CD4-positive, alpha-beta T cell treated with Interleukin-17A for 1 hour (primary cell): ENCODE results near the gene MYO1H.
"Not testable (repeated sequence)": the region's sequence is repeated elsewhere in the genome, so short reads cannot be mapped to it uniquely, and the experiment has no call there.

Experiments used
- DNase-seq: peaks from one replicate; pipeline ENCODE4 v3.0.0-alpha.2; 2020

Gene MYO1H

GRCh38 chr12:109347589-109347988 lies at the start of gene MYO1H:
Gene MYO1H (plus strand): TSS chr12:109347900. CDS start chr12:109347961, 61 bp downstream.
- no peak for DNase-seq

GRCh38 chr12:109299849-109300248 lies 47.9 kb upstream of the MYO1H start:
- DNase-seq: no peak

DNA sequence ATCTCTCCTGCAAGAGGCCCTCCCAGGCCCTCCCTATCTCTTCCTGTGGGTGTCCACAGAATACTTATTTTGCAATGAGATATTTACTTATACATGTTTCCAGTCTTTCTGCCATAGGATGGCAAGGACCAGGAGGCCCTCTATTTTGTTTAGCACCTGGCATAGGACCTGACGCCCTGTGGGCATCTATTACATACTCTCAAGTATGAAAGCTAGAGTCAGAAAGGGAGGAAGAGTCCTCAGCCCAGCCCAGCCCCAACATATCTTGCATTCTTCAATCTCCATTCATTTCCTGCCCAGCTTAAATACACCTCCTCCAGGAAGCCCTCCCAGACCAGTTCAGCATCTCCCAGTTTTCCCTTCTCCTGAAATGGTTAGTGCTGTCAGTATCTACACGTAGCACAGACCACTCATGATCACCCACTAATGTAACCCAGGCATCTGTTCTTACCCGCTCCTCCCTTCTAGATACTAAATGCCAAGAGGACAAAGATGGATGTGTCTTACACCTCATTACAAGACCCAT lies 46.0 kb upstream of the MYO1H start:
- no peak for DNase-seq

- DNase-seq: no peak
Observed at GRCh38 chr12:109302358-109302757, 45.3 kb upstream of the MYO1H start.

DNA sequence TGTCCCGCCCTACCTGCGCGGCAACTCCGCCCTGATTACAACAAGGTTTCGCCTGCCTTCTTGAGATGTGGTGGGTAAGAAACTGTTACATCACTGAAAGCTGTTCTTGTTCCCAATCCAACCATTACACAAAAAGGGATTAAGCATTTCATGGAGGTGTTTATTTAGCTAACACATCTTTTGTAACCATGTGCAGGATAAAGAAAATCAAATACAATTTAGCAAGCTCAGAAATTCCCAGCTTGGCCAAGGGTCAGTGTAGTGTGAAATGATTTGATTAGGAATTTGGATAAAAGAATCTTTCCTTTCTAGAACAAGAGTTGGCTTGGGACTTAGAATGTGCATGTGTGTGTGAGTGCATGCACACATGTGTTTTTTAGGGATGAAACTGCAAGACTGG lies 44.9 kb upstream of the MYO1H start:
- DNase-seq: no peak

GRCh38 chr12:109304485-109304884 lies 43.2 kb upstream of the MYO1H start:
- DNase-seq: no peak

DNA sequence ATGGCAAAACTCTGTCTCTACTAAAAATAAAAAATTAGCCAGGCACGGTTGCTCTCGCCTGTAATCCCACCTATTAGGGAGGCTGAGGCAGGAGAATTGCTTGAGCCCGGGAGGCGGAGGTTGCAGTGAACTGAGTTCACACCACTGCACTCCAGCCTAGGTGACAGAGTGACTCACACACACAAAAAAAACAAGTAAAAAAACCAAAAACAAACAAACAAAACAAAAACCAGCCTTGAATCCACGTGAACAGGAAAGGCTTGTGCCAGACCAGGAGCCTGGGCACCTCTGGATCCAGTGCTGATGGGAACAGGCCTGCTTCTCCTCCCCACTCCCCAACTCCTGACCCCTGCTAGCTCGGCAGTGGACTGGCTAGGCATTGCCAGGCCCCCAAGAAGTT lies 42.2 kb upstream of the MYO1H start:
- DNase-seq: no peak

- no peak for DNase-seq
Observed at GRCh38 chr12:109307051-109307450, 40.6 kb upstream of the MYO1H start.

- no peak for DNase-seq
Observed at GRCh38 chr12:109308534-109309380, 38.9 kb upstream of the MYO1H start, which contains the start of gene FOXN4. Gene FOXN4 (minus strand): TSS chr12:109309284. CDS start chr12:109308321, 963 bp downstream.

GRCh38 chr12:109309381-109310246 lies 38.1 kb upstream of the MYO1H start:
- no peak for DNase-seq

- no peak for DNase-seq
Observed at GRCh38 chr12:109310247-109311125, 37.2 kb upstream of the MYO1H start.

- DNase-seq: not testable (repeated sequence)
Observed at GRCh38 chr12:109321294-109321693, 26.4 kb upstream of the MYO1H start.

GRCh38 chr12:109329003-109329402 lies 18.7 kb upstream of the MYO1H start:
- no peak for DNase-seq

DNA sequence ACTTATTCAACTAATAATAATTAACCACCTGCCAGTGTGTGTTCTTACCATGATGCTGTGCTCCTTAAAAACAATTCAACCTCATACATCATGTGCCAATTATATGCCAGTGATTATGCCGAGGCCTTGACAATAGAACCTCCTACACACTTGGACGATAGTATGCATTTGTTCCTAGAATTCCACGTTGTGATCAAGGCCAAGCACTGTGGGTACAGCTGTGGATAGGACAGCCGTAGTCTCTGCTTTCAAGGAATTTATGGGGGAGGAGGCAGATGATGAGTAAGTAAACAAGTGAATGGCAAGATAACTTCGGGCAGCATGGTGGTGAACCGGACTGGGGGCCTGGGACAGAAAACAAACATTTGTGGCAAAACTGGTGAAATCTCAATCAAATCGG lies 18.0 kb upstream of the MYO1H start:
- DNase-seq: no peak

DNA sequence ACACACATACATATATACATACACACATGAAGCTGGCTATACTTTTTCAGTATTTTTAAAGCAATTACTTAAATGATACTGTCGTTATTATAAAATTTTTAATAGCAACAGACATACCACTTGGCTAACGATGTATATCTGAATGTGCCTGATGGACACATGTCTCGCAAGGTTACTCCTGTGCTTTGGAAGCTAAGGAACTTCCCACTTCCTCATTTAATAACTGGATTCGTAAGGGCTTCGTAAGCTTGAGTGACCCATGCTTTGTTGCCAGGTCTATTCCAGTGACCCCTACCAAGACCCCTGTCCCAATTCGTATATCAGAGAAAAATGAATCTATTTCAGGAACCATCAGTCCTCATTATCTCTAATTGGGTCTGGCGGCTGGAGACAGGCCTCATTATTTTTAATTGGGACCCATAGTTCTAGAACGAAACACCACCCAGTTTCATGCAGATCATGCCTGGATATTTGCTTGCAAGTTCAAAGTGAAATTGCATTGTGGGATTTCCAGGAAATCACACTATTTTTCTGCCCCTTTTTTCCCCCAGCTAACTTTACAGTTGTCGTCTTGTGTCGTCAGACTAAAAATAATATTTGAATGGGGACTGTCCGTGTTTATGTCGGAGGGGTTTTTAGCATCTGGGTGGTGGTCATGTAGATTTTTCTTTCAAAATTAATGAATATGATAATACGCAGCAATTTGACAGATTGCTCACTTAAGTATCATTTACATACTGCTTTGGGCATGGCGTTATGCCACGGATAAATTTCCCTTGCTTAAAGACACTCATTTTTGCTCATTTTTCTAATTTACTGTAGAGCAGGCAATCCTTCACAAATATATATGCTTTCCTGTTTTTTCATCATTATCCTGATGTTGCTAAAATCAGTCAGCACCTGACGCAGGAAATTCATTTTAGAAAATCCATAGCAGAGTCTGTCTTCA lies 17.1 kb upstream of the MYO1H start:
- no peak for DNase-seq

- DNase-seq: no peak
Observed at GRCh38 chr12:109331301-109331952, 16.3 kb upstream of the MYO1H start.

DNA sequence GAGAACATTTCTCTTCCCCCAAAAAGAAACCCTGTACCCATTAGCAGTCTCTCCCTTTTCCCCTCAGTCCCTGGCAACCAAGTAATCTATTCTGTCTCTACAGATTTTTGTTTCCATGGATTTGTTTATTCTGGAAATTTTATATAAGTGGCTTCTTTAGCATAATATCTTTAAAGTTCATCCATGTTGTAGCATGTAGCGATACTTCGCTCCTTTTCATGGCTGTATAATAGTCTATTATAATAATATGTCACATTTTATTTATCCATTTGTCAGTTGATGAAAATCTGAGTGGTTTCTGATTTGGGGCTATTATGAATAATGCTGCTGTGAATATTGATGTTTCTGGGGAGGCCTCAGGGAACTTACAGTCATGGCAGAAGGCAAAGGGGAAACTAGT lies 12.8 kb upstream of the MYO1H start:
- DNase-seq: no peak

GRCh38 chr12:109336593-109336992 lies 11.1 kb upstream of the MYO1H start:
- DNase-seq: no peak

- DNase-seq: no peak
Observed at GRCh38 chr12:109343677-109344076, 4.0 kb upstream of the MYO1H start.

DNA sequence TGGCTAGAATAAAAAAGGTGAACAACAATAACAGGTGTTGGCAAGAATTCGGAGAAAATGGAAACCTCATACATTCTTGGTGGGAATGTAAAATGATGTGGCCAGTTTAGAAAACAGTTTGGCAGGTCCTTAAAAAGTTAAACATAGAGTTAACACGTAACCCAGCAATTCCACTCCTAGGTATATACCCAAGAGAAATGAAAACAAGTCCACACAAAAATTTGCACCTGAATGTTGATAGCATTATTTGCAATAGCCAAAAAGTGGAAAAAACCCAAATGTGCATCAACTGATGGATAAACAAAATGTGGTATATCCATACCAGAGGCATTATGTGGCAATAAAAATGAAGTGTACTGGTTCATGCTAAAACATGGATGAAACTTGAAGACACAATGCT lies 2.3 kb upstream of the MYO1H start:
- no peak for DNase-seq

DNA sequence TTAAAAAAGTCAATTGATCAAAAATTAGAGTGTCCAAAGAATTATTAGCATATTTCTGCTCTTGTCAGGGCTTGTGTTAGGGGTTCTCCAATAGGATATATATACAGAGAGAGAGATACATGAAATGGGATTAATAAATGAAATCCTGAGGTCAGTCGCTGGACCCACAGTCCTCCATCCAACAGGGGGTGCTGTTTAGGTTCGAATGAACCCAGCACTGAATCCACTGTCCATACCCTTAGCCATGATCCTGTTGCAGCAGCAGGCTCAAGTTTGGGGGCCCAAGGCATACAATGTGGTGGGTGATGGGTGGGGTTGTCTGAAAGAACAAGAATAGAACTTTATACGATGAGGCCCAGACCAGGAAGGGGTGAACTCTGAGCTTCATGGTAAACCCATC lies 780 bp upstream of the MYO1H start:
- DNase-seq: no peak
